Fibroblast of skin of back (primary cell): ENCODE results near the gene SLC4A1.
"Not testable (repeated sequence)": the region's sequence is repeated elsewhere in the genome, so short reads cannot be mapped to it uniquely, and the experiment has no call there.

ENCODE experiments used
- DNase-seq: peaks from one replicate; pipeline ENCODE4 v3.0.0-alpha.2; 2013

SLC4A1 gene

DNA sequence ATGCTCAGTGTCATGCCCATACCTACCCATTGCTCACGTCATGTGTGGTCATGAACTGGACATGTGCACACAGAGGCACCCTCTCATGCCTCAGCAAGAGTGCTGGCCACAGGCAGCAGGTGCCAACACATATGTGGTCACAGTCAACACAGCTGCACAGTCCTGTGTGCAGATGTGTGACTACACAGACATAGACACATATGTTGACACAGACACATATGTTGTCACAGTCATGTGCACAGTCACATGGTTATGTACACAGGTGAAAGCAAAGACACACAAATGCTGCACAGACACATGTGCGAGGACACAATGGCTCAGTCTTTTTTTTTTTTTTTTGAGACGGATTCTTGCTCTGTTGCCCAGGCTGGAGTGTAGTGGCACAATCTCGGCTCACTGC lies 11.3 kb downstream of the SLC4A1 start:
- no peak for DNase-seq

GRCh38 chr17:44255915-44256314 lies 12.0 kb downstream of the SLC4A1 start:
- DNase-seq, result no peak

GRCh38 chr17:44254361-44255095 lies 13.4 kb downstream of the SLC4A1 start:
- DNase-seq, result no peak

DNA sequence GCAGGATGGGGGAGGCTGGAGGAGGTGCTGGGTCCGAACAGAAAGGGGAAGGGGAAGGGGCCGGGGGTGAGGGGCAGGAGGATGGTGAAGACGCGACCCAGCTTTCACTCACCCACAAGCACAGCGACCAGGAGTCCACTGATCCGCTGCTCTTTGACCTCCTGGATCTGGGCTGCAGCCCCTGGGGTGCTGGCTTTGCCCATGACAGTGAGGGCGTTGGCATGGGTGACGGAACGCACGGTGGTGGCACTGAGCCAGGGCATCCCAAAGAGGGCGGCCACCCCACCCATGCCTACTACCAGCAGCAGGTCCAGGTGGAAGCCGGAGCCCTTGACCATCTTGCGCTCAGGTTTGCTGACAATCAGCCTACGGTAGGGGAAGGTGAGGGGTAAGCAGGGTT lies 14.9 kb downstream of the SLC4A1 start:
- no peak for DNase-seq

DNA sequence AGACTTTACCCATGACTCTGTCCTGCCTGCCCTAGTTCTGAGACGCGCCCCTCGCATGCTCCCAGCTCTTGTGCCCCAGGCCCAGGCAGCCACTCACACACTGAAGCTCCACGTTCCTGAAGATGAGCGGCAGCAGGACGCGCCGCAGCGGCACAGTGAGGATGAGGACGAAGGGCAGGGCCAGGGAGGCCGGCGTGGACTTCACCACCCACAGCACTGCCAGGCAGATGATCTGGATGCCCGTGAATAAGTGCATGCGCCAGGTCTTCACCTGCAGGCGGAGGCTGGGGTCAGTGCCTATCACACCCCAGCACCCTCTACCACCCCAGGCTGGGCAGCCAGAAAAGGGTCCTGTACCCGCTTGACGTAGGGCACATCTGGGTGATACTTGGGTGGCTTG lies 16.9 kb downstream of the SLC4A1 start:
- no peak for DNase-seq

DNA sequence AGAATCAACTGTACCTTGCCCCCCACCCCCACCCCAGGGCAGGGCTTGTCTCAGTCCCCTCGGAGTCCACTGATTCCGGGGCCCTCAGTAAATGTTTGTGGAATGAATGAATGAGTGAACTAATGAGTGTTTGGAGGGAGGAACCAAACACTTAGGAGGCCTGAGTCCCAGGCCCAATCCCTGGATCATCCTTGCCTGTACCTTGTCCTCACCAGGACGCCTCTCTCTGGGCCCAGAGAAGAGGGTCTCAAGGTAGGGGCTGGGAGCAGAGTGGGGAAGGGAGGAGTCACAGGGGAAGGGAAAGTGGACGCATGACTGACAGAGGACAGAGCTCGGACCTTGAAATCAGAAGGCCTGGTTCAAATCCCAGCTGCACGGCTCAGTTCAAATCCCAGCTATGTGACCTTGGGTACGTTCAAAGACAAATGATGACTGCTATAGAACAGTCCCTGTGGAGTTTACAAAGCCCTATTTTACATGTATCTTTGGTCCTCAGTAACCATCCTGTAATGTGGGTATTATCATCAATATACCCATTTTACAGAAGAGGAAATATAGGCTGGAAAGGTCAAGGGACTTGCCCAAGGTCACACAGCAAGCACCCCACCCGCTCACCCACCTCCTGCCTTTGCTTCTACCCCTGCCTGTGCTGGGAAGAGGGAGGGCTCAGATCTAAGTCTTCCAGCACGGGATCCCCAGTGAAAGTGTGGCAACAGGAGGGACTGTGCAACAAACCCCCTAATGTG lies 18.3 kb downstream of the SLC4A1 start:
- no peak for DNase-seq

GRCh38 chr17:44247876-44248736 lies 19.8 kb downstream of the SLC4A1 start:
- no peak for DNase-seq

- no peak for DNase-seq
Measured at GRCh38 chr17:44247440-44247841, 20.5 kb downstream of the SLC4A1 start.

GRCh38 chr17:44241106-44241624 lies 26.8 kb downstream of the SLC4A1 start:
- DNase-seq, result no peak

DNA sequence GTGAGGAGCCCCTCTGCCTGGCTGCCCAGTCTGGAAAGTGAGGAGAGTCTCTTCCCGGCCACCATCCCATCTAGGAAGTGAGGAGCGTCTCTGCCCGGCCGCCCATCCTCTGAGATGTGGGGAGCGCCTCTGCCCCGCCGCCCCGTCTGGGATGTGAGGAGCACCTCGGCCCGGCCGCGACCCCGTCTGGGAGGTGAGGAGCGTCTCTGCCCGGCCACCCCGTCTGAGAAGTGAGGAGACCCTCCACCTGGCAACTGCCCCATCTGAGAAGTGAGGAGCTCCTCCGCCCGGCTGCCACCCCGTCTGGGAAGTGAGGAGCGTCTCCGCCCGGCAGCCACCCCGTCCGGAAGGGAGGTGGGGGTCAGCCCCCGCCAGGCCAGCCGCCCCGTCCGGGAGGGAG lies 30.0 kb downstream of the SLC4A1 start:
- not testable (repeated sequence) for DNase-seq

DNA sequence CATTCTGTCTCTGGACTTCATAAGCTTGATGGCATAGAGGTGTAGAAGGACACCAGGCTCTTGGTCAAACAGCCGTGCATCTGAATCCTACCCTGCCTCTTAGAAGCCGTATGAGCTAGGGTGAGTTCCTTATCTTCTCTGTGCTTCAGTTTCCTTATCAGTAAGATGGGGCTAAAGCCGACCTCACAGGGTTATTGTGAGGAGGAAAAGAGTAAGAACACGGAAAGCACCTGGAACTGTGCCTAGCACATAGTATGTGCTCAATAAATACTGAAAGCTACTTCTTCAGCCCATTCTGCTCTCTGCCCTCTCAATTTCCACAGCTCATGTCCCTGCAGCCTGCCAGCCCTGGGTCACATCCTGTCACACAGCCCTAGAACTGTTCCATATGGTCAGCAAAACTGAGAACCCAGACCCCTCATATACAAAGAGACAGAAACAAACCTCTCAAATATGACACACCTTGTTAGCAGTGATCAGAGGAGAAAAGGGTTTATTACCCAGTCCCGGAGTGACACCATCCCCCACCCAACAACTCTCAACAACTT lies 31.4 kb downstream of the SLC4A1 start:
- DNase-seq, result no peak

- DNase-seq, result no peak
Measured at GRCh38 chr17:44235583-44235936, 32.4 kb downstream of the SLC4A1 start.

- DNase-seq, result no peak
Measured at GRCh38 chr17:44233582-44233981, 34.4 kb downstream of the SLC4A1 start.

- DNase-seq, result no peak
Measured at GRCh38 chr17:44232061-44232460, 35.9 kb downstream of the SLC4A1 start.

DNA sequence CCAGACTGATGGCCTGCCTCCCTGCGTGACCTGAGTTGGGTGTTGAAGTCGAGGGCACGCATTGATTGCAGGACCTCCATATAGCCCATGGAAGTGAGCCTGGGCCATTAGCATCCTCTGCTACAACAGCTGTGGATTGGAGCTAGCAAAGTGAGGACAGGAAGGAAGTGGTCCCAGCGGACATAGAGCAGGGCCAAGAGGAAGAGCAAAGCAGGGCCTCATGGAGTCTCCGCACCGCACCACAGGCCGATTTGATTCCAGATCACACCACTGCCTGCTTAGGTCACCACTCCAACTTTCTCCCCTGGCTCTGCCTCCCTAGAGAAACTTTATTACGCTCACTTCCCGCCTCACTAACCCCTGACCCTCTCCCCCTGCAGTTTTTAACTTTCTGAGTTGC lies 37.8 kb downstream of the SLC4A1 start:
- no peak for DNase-seq

- DNase-seq, result no peak
Measured at GRCh38 chr17:44229090-44229489, 38.8 kb downstream of the SLC4A1 start.

GRCh38 chr17:44223541-44224071 lies 44.3 kb downstream of the SLC4A1 start:
- DNase-seq, result no peak

- DNase-seq, result peak; percentile 90
Measured at GRCh38 chr17:44222112-44222869, 45.6 kb downstream of the SLC4A1 start.

GRCh38 chr17:44221862-44222111 lies 46.1 kb downstream of the SLC4A1 start:
- DNase-seq, result no peak

DNA sequence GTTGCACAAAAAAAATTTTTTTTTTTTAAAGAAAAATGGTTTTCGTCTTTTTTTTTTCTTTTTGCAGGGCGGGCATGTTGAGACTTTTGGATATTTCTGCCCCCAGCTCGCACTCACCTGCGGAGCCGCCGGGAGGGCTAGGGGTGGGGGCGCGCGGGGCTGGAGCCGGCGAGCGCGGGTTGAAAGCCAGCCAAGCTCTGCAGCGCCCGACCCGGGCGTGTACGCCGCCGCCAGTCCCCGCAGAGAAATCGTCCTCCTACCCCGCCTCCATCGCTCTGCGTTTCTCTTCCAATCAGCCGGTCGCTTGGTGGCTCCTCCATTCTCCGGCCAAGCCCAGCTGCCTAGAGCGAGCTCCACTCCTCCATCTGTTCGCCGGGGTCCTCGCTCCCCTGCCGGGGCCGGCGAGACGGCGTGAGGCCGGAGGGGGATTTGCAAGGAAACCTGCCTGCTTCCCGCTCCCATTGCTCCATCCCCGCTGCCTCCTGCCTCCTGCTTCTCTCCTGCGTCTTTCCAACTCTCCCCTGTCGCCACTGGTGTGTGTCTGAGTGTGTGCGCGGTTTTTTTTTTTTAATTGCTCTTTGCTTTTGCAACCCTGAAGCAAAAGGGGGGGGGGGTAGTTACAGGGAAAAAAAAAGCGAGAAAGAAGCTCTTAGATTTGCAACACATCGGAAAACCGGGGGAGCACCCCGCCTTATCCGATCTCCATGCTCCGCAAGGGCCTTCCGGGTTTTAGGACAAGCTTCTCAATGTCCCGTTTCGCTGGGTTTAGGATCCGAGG lies 46.7 kb downstream of the SLC4A1 start:
- peak; percentile 82 for DNase-seq
